ENCODE results near the gene GNB2.

GRCh38 chr7:100710452-100710851, 36.9 kb downstream of the GNB2 start:
- TF ChIP-seq CTCF (IDR thresholded peaks at IDR 0.05): no peak
- no peak for TF ChIP-seq EP300 (IDR thresholded peaks at IDR 0.05)
- no peak for TF ChIP-seq POLR2A (IDR thresholded peaks at IDR 0.05; ENCODE audit: low read depth)
